NCI-H1092 (cell line): ENCODE data around the gene MYO1E.

ENCODE experiments used
- DNase-seq: peaks from one replicate; lab custom pipeline; 2025; lab: John Stamatoyannopoulos, UW

Gene MYO1E

DNA sequence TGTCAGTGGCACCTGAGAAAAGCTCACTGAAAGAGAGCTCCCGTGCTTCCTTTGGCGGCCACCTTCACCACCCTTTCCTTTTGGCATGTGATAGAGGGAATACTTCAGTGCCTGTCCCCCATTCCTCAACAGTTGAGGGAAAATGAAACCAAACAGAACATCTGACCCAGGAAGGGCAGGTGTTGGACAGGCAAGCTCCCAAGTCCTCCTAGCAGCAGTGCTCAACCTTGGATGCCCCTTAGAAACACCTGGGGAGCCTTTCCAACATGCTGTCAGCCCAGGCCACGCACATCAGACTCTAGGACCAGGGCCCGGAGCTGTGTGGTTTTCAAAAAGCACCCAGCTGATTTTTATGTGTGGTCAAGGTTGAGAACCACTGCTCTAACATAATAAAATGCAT, 143.7 kb downstream of the MYO1E start:
- DNase-seq = no peak

DNA sequence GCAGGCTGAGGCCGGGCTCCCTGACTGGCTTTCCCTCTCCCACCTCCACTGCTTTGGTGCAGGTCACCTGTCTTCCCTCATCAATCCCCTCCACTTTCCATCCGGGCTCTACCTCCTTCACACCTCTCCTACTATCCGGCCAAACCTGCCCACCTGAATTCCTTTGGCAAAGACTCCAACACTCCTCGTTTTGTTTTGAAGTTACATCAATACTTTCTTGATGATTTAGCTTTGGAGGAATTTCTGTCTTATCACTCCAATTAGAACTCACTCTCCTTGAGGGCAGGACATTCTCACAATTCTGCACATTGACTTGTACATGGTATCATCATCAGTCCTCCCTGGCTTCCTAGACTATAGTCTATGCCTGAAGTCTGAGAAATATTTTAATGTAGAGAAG, 145.7 kb downstream of the MYO1E start:
- no peak for DNase-seq

DNA sequence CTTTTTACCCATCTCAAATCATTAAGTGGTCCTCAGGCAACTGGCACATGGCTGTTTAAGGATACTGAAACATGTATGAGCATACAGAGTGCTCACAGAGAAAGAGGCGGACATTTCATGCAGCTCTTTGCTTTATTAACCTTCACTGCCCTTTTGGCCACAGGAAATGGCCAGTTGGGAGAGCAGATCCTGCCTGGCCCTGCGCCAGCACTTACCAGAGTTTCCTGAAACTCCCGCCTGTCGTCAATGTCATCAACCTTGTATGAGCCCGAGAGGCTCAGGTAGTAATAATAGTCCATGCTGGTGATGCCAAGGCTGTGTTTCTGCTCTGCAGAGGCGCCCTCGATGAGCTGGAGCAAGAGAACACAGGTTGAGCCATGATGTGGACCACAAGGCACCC, 148.2 kb downstream of the MYO1E start:
- no peak for DNase-seq

DNA sequence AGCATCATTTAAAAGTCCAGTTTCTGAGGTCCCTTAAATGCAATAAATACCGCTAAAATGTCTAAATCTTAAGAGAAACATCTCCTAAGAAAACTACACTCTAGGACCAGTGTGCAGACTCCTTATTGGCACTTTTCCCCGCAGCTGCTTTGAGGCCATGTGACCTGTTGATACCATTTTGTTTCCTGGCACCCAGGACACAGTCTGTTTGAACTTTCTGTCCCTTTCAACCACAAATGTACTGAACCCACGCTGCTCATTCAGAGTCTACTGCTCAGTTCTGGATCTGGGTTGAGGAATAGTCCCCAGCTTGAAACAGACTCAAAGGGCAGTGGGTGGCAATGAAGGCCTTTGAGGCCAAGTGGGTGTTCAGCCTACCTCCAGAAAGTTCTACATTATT, 148.9 kb downstream of the MYO1E start:
- DNase-seq = no peak

DNA sequence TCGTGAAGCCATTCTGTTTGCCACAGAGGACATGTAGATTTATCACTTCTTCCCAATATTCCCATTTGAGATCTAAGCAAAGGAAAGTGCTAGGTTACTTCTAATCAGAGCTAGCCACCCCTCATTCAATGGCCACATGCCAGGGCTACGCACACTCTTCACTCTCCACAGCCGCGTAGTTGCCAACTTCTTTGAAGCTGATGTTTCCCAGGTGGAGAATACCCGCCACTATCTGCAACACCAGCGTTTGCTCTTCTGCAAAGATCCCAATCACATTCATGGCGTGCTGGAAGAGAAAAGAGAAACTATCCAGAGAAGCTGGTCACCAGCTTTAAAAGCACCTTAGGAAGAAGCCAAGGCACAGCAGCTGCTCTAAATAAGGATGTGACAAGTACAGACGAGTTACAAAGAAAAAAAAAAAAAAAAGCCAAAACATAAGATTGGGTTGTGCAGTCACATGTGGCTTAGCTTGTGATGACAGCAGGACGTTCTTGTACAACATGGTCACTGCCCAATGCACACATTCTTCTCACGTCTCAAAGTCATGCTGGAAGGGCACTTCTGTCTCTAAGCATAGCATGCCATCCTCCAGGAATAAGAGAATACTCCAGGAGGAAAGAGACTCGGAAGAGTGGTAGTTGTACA, 149.6 kb downstream of the MYO1E start:
- no peak for DNase-seq

DNA sequence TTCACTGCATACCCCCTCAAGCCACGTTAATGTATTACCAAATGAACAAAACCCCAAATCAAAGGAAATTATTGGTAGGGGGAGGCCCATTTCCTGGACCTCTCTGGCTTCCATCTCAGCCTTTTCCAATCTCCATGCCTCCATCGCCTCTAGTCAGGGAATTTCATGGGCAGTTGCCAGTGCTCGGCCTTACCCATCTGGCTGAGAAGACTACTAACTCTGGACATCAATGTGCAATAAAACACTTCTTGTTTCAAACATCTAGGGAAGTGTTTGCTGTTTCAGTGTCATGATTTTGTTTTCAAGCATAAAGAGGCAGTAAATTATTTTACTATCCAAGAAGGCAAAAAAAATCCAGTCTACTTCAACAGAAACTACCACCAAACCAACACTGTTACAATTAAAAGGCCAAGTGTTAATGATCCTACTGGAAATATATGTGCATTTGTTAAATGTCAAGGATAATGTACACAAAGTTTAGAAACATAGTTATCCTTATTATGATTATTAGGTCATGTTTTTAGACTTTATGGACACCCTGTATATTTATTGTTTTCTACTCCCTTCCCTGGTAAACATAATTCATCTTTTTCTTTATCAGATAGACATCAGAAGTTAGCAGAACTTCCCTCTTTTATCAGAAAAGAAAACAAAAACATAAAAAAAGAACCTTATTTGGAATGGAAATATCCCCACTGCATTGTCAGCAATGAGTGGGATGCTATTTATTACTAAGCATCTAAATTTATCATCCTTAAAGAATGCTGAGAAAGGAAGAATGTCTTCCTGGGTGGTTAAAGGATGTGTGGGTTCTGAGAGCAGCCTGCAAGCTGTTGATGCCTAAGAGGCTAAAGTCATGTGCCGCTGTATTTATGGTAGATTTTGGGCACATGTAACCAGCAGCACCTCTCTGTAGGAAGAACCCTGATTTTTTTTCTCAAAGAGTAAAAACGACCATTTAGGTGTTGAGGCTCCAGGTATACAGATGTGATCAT, 150.9 kb downstream of the MYO1E start:
- DNase-seq = no peak

DNA sequence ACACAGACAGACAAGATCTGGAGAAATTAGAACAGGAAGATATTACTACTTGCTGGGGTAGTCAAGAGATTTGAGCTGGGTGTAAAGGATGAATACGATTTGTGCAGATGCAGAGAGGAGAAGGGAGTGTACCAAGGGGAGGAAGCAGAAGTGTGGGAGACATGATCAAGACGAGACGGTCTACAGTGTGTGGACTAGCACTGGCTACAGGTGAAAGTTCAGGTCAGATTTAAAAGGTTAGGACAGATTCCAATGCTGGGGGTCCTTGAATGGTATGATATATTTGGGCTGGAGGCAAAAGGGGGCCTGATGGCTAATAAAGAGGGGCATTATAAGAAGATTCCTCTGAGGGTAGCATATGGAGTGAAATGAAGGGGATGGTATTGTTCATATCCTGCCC, 154.0 kb downstream of the MYO1E start:
- no peak for DNase-seq

DNA sequence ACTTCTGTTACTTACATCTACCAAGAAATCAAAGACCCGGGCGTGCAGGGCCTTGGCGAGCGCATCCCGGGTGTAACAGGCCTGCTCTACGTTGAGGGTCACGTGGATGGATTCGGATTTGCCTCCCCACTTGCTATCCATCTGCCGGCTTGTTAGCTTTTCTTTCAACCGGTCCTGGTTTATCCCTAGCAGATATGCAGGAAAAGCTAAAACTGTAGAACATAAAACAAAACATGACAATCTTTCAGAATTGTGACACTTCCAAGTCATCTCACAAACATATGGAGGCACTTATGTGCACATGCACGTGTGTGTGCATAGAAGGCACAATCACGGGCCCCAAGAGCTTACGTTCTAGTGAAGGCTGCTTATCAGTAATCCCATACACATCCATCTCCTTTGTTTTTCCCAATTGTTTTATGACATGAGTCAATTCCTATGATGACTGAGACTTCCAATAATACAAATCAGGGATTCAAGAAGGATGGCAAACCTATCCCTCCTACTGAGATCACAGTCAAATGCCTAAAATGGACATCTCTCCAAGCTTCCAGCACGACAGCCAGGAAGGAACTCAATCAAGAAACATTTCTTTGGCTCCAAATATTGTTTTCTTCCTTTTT, 154.7 kb downstream of the MYO1E start:
- DNase-seq = no peak

DNA sequence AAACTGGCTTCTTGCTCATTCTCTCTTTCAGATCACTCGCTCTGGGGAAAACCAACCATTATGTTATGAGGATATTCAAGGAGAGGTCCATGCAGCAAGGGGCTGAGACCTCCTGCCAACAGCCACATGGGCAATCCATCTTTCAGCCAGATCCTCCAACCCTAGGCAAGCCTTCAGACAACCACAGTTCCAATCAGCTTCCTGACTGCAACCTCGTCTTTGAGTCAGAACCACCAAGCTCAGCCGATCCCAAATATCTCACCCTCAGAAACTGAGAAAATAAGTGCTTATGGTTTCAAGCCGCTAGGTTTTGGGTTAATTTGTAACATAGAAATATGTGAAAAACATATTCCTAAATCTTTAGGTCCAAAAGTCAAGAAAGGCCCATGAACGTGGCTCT, 155.8 kb downstream of the MYO1E start:
- DNase-seq = no peak

DNA sequence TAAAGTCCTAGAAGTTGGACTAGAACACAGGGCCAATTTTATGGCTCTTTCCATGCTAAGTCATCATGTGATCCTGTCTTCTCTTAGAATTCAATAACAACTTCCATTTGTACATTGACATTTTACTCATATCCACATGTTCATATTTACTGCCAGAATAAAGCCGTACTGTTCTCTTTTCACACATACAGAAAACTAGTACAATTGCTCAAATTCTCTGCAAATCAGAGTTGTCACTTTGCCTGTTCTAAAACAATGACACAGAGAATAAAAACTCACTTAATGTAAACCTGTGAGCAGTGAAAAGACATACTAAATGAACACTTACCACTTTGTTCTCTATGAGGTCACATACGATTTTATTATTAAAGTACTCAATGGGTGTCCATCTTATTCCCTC, 162.5 kb downstream of the MYO1E start:
- no peak for DNase-seq

DNA sequence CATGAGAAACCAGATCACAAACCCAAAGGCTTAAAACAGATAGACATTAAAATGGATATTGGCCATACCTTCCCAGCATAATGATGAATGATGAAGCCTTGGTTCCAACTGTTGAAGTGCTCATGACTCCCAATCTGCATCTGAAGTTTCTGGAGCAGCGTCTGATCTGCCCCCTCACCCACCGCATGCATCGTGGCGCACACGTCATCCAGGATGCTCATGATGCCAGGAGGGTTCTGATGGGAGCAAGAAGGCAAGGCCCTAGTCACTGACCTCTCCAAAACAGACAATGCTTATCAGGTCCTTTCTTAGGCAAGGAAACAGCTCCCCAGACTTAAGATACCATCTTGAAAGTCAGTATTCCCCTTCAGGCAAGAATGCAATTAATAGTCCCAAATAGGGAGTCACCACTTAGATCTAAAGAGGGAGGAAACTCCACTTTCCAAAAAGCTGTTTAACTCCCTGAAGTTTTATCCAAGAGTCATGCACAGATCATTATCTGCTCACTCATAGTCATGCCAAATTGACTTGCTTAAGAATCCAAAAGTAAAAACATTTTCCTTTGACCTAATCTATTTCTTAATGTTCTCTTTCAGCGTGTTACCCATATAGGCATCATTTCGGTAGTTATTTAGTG, 163.9 kb downstream of the MYO1E start:
- no peak for DNase-seq

DNA sequence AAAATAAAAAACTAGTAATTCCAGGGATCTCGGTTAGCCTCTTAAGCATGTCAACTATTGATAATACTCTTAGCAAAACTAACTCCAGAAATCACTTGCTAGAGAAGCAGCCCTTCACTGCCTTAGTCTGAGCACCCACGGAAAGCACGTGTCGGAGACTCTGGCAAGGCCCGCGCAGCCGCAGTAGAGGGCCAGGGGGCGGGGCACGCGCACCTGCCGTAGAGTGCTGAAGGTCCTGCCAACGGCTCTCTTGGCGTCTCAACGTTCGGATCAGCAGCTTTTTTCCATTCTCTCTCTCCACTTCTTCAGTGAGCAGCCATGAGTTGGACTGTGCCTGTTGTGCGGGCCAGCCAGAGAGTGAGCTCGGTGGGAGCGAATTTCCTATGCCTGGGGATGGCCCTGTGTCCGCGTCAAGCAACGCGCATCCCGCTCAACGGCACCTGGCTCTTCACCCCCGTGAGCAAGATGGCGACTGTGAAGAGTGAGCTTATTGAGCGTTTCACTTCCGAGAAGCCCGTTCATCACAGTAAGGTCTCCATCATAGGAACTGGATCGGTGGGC, 166.0 kb downstream of the MYO1E start, which contains the start of gene LDHAL6B:
LDHAL6B (plus strand) TSS at position 221 of the 561 bp plus-strand sequence; CDS start at position 319, 98 bp downstream.
- DNase-seq = no peak

DNA sequence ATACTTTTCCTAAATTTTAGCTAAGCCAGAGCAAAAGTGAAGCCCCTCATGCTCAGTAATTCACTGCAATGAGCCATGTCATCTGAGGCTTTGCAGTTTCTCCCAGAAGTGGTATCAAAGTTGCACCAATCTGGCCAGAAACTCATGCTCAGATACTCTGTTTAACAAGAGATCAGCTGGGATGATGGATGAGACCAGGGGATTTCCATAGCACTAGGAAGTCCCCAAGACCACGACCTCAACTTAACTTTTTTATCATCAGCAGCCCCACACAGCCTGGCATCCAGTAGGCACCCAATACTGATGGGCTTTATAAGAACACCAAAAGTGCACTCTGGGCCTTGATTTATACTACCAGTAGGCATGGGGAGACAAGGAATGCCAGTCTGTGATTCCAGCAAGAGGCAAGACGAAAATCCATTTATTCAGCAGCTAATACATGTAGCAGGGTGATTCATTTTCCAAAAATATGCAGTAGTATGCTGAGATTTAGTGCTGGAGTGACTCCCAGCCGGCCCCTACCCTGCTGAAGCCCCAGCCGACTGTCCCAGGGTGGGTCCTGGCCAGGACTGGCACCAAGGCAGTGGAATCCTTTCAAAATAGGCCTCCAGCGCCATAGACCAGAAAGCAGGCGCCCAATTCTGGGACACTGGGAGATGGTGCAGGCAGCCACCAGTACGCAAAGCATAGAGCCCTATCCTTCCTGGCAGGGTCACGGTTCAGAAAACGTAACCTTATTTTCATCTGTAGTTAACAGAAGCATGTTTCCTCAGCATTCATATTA, 166.6 kb downstream of the MYO1E start:
- DNase-seq = no peak

DNA sequence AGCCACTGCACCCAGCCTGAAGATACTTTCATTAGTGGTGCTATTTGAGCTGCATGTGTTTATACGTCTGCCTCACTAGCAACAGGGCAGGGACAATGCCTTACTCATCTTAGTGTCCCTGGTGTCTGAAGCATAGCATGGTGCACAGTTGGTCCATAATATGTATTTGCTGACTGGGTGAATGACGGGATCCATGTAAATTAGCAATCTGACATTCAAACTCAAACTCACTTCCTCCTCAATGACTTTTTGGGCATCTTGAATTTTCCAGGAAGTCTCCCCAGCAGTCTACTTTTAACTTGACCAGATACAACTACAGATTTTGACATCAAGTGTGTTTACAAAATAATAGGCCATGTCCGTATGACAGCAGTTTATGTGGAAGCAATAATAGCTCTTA, 169.0 kb downstream of the MYO1E start:
- no peak for DNase-seq

DNA sequence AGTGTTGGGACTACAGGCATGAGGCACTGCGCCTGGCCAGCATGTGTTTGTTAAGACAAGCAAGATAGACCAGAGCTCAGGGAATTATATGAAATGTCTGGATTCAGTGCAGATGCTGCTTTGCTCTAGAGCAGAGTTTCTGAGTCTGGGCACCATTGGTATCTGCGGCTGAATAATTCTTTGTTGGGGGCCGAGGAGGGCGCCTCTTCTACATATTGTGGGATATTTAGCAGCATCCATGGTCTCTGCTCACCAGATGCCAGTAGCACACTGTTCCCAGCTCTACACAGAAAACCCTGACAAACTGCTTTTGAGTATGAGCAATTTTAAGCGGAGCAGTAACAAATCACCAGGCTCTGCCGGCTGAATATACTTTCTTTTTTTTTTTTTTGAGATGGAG, 169.7 kb downstream of the MYO1E start:
- no peak for DNase-seq

DNA sequence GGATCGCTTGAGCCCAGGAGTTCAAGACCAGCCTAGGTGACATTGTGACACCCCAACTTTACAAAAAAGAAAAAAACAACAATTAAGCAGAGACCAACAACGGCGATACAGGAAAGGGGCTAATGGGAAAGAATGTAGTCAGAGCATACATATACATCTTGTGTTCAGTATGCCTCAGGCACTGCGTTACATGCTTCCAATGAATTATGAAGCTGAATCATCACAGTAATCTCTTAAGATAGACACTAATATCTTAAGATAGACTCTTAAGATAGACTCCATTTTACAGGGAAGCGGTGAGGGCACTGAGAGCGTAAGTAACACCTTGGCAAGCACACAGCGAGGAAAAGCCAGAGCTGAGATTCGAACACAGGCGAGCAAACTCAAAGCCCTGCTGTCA, 172.1 kb downstream of the MYO1E start:
- no peak for DNase-seq

DNA sequence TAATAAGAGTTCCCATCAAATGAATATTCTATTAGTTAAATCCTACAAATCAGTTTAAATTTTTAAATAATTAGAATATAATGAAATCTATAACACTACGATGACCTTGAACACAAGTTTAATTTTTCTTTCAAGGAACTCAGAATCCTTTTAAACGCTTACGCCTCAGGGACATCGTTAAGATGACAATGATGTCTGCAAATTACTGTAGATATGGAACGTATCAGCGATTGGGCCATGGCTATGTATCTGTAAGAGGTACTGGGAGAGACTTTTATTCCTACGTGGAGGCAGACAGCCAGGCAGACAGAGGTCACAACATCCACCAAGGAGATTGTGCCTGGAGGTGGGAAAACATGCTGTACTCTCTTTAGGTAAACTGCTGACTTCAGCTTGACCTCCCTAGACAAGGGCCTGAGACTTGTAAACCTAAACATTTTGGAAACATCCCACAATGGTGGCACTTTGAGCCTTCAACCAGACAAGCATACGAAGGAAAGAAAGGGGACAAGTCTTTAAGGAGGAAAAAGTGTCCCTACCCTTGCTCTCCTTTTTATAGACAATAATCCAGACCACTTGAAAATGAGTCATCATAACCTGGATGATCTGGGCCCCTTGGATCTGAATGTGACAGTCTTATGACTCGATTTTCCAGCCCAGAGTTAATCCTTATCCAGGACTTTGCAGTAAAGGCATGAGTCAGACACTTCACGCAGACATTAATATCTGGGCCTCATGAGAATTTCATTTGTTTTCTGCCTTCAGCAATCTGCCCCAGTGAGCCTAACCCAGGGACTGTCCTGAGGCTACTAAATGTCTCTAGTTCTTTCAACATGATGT, 172.8 kb downstream of the MYO1E start:
- DNase-seq = no peak

DNA sequence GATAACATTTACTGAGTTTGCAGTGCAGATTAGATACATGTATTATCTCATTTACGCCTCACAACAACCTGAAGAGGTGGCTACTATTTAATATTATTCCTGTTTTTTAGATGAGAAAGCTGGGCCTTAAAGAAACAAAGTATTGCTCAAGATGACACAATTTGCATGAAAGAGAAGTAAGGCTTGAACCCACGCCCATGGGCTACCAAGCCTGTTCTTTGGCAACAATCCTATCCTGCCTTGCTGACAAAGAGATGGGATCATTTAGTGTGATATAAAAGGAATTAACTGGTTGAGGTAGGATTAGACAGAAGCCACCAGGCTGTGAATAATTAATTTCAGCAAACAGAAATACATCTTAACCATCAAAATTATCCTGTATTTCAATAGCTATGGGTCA, 175.2 kb downstream of the MYO1E start:
- DNase-seq = no peak

DNA sequence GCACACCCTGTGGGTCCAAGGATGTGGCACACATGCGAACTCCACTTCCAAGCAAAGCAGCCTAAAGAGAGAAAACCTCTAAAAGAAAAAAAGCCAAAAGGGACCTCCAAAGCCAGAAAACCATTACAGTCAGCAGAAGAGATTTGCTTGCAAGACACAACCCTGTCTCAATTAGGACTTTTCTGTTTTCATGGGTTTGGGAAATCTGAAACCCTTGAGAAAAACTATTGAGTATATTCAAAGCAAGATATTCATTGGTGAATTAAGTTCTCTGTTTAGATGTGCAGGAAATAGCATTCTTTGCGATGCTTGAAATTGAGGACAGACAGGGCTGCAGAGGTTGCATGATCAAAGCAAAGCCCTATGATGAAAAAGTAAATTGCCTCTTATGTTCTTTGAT, 176.3 kb downstream of the MYO1E start:
- no peak for DNase-seq

DNA sequence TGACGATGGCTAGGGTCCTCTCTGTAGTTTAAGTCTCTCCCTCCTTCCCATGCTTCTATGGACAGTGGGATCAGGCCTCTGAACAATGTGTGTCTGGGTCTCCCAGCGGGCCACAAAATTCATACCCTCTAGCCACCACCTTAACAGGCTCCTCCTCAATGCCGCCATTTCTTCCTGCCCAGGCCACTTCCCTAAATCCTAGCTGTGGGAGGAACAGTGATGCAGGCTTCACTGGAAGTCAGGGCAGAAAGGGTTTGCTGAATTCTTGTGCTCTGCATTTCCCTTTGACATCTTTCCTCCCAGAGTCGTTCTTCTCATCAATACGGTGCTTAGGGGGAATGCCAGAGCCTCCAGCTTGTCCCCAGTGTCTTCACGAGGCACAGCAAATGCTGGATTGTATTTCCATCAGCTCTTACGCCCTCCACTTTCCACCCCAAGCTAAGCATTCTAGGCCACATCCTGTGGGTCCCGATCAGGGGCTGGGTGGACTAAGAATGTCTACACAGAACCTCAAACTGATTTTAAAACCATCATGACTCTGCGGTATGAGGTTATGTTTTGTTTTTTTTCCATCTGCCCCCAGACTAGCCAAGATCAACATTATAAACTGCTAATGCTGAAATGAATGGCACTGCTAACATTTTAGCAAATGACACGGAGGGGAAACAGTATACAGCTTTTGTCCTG, 177.9 kb downstream of the MYO1E start:
- DNase-seq = no peak
